NCI-H226 (cell line): ENCODE measurements around the gene PPP1R13L.
"Not testable (repeated sequence)": the region's sequence is repeated elsewhere in the genome, so short reads cannot be mapped to it uniquely, and the experiment has no call there.

ENCODE experiments used
- DNase-seq: peaks from one replicate; pipeline ENCODE4 v3.0.0-alpha.2; 2015

The PPP1R13L gene

DNA sequence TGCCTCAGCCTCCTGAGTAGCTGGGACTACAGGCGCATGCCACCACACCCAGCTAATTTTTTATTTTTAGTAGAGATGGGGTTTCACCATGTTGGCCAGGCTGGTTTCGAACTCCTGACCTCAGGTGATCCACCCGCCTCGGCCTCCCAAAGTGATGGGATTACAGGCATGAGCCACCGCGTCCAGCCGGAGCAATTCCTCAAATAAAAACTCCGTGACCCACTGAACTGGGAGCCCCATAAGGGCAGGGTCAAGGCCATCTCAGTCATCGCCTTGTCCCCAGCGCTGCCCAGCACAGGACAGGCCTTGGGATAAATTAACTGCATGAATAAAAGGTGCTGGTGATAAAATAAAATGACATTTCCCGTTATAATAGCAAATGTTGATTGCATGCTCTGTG, 25.0 kb upstream of the PPP1R13L start:
- DNase-seq = not testable (repeated sequence)

DNA sequence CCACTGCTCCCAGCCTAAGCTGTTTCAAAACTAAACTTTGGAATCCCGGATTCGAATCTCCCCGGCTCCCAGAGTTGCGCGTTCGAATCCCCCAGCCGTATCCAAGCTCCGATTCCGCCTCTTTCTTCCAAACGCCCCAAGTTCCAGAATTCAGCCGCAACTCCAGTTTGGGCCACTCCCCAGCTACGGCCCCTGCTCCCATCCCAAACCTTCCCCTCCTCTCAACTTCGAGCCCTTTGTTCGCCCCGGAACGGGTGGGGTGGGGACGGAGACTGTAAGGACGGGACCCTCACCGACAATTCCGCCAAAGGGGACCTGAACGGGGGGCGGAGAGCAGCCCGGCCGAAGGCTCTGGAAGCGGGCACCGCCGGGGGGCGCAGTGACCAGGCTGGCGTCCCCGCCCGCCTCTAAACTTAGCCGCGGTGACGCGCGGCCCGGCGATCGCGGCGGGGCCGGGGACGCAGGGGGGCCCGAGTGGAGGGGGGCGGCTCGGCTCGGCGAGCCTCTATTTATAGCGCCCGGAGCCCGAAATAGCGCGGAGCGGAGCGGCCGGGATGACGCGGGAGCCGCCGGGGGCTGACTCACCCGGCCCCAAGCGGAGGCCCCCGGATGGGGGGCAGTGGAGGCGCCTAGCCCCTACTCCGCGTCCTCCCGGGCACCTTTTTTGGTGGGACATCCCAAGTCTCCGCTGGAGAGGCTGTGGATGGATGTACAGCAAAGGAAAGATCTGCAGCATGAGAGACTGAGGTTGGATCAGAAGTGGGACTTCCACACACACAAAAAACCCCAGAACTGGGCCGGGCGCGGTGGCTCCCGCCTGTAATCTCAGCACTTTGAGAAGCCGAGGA, 23.7 kb upstream of the PPP1R13L start:
- DNase-seq = no peak

DNA sequence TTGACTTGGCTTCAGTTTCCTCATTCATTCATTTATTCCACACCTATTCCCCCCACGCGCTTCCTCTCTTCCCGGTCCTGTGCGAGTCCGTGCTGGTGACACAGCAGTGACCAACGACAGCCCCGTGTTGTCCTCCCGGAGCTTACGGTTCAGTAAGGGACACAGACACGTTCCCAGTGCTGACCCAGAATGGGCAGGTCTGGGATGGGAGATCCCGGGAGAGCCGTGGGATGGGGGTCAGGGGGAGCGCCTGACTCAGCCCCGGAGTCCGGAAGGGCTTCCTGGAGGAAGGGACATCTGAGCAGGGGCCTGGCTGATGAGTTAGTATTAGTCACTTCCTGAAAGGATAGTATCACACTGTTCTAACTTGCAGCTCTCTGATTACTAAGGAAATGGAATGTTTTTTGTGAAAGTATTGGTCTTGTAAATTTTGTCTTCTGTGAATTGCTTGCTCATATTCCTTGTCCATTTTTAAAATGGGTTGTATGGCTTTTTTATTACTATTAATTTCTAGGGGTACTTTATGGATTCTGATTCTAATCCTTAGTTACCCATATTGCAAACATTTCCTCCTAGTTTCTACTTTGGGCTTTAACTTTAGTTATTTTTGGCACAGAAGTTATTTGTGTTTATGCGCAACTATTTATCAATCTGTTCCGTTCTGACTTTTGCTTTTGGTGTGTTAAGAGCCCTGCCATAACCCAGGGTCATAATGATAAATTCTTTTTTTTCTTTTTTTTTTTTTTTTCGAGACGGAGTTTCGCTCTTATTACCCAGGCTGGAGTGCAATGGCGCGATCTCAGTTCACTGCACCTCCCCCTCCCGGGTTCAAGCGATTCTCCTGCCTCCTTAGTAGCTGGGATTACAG, 19.6 kb upstream of the PPP1R13L start:
- peak; percentile 95 for DNase-seq

DNA sequence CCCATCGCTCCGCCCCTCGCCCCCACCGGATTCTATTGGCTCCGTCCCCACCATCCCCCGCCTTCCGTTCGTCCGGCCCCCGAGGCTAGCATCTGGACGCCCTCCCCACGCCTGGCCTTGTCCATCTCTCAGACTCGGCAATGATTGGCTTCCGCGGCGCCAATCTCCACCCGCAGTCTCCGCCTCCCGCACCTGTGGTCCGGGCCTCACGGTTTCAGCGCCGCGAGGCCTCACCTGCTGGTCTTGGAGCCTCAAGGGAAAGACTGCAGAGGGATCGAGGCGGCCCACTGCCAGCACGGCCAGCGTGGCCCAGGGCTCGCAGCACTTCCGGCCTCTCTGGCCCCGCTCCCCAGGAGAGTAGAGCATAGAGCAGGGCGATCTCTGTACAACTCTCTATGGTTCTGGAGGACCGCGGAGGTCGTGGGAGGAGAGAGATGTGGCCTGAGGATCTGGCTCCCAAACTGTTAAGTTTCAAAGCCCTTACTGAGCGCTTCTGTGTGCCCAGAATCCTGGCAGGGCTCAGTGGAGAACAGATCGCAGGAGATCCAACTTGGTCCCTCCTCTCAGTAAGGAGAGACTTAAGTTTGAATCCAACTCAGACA, 18.8 kb upstream of the PPP1R13L start, which contains the start of gene ERCC1:
ERCC1 (minus strand) TSS at position 329 of the 602 bp plus-strand sequence. CDS start 543 bp downstream, outside the sequence.
- peak; percentile 95 for DNase-seq

DNA sequence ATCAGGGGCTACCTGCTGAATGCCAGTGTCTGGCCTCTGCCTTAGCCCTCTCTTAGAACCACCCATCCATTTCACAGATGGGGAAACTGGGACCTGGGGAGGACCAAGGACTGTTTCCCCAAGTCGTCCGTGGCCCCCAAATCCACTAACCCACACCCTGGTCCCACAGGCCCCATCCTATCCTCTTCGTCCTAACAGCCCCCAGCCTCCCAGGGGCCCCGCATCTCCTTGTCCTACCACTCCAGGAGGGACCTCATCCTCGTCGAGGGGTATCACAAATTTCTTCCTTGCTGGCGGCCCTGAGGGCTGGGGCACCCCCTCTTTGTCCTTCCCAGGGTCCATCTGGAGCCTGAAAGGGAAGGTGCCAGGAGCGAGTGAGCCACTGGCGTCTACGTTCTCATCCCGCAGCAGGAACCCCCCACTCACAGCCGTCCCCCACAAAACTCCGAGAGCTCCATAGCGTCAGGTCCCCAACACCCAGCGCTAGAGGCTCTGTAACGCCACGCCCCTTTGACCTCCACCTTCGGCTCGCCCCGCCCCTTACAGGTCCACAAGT, 18.2 kb upstream of the PPP1R13L start:
- DNase-seq = no peak

DNA sequence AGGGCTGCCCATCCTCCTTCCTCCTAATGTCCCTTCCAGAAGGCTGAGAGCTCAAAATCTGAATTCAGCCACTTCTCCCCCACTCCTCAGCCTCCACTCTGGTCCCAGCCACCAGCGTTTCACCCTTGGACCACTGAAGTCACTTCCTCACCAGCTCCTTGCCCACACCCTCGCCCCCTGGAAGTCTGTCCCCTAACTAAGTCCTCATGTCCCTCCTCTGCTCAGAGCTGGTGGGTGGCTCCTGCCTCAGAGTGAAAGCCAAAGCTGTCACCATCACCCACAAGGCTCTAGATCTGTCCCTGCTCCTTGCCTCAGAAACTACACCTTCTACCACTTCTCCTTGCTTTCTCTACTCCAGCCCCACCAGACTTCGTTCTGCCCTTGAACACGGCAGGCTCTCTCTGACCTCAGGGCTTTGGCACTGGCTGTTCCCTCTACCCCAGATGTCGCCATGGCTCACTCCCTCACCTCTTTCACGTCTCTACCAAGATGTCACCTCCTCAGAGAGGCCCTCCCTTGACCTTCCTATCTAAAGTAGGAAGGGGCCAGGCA, 17.2 kb upstream of the PPP1R13L start:
- DNase-seq = no peak

DNA sequence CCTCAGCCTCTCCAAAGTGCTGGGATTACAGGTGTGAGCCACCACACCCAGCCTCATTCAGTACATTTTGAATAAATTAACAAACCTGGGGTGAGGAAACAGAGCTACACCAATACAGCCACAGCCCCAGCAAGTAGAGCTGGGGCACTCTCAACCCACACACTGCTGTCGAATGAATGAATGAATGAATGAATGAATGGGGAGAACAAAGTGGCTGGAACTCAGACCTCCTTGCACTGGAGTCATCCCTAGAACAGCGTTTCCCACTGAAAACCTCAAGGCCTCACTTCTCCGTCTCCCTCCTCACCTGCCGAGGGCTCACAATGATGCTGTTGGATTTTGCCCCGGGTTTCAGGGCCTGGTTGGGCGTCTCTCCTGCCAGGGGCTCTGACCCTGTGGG, 16.0 kb upstream of the PPP1R13L start:
- DNase-seq = no peak

DNA sequence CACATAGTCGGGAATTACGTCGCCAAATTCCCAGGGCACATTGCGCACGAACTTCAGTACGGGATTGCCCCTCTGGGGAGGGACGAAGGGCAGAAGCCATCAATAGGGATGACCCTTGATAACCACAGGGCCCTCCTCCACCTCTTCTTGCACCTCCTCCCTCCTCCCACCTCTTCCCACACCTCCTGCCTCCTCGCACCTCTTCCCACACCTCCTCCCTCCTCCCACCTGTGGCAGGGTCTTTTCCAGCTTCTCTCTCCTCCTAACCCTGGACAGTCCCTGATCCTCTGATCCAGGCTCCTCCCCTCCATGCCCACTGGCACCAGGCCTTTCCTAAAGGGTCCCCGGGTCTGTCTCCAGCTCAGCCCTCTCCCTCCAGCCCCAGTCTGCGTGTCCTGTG, 15.5 kb upstream of the PPP1R13L start:
- no peak for DNase-seq

DNA sequence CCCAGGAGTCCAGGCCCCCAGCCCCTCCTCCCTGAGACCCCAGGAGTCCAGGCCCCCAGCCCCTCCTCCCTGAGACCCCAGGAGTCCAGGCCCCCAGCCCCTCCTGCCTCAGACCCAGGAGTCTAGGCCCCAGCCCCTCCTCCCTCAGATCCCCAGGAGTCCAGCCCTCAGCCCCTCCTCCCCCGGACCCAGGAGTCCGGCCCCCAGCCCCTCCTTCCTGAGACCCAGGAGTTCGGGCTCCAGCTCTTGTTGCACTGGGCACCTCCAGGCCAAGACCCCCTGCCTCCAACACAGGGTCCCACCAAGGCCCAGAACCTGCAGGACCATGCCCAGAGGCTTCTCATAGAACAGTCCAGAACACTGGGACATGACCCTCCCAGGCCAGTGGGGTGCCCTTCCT, 15.0 kb upstream of the PPP1R13L start:
- DNase-seq = no peak

DNA sequence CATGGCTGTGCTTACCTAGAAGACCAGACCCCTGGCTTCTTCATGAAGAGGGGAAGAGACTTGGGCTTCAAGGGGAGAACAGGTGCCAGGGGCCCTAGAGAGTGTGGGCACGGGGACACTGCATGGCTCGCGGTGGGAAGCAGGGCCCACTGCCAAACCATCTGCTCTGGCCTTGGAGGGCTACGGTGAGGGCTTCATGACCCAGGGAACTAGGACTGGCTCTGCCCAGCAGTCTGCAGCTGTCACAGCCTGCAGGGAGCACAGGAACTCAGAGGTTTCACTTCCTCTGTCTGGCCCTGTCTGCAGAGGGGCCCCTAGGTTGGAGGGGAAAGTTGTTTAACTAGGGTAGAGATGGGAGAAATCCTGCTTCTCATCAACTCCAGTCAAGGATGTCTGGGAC, 14.5 kb upstream of the PPP1R13L start:
- DNase-seq = no peak

DNA sequence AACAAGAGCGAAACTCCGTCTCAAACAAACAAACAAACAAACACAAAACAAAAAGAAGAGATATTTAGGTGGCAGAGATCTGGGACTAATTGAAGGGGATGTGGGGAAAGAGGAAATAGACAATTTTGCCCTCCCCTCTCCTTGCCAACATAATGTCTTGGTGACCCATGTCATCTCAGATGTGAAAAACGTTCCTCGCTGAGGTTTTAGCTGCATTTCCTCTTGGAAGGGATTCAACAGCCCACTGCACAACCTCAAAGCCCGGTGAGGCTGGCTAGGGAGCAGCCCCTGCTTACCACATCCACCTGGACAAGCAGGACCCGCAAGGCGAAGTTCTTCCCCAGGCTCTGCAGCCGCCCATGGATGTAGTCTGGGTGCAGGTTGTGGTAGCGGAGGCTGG, 13.9 kb upstream of the PPP1R13L start:
- DNase-seq = no peak

DNA sequence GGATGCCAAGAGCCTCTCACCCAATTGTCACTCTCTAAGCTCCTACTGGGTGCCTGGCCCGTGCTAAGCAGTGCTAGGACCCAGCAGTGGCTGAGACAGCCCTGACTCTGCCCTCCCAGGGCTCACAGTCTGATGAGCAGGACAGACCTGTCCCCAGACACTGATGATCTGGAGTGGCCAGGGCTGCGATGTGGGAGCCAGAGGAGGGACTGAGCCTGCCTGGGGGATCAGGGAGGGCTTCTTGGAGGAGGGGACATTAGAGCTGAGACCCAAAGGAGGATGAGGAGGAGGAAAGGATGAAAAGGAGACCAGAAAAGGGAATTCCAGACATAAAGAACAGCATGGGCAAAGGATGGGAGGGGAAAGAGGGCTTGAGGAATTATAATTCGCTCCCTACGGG, 12.3 kb upstream of the PPP1R13L start:
- no peak for DNase-seq

DNA sequence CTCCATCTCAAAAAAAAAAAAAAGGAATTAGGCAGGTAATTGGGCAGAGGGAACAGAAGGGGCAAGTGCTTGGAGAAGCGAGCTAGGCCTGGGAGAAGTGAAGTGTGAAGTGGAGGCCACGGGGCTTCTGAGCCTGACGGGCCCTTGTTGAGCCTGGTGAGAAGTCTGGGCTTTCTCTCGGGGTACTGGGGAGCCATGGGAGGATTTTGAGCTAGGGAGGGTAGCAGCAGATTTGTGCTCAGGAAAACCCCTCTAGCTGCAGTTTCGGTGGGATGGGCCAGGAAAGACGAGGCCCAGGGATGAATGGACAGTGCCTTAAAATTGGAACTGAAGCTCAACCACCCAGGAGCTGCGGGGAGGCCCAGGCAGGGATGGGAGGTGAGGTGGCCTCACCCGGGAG, 9.6 kb upstream of the PPP1R13L start:
- DNase-seq = no peak

DNA sequence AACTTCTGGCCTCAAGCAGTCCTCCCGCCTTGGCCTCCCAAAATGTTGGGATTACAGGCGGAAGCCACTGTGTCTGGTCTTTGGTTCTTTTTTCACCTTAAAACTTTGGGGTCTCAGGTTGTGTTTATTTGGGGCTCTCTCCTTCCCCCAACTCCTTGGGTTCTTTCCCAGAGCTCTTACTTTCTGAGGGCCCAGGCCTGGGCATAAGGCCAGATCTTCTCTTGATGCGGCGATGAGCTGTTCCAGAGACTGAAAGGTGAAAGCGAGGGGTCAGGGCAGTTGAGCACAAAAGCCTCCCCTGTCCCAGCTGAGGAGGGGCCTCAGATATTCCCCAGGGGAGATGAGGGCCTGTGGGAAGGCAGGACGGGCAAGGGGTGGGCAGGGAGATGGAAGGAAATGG, 8.6 kb upstream of the PPP1R13L start:
- DNase-seq = no peak

DNA sequence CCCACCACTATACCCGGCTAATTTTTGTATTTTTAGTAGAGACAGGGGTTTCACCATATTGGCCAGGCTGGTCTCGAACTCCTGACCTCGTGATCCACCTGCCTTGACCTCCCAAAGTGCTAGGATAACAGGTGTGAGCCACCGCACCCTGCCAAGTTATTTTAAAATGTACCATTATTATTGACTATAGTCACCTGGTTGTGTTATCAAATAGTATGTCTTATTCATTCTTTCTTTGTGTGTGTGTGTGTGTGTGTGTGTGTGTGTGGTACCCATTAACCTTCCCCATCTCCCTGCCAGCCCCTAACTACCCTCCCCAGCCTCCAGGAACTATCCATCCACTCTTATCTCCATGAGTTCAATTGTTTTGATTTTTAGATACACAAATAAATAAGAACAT, 5.5 kb upstream of the PPP1R13L start:
- not testable (repeated sequence) for DNase-seq

DNA sequence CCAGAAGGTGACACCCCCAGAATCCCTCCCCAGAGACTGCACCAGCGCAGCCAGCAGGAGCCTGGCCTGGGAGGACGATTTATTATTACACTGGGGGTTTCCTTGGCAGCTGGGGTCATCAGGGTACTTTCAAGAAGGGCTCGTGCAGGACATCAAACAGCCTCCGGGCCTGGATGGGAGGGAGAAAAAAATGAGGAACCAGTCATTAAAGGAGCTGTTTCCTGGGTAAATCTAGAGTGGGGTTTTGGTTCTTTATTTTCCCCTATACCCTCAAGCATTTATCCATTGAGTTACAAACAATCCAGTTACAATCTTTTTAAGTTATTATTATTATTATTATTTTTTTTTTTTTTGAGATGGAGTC, 4.7 kb upstream of the PPP1R13L start:
- DNase-seq = no peak

DNA sequence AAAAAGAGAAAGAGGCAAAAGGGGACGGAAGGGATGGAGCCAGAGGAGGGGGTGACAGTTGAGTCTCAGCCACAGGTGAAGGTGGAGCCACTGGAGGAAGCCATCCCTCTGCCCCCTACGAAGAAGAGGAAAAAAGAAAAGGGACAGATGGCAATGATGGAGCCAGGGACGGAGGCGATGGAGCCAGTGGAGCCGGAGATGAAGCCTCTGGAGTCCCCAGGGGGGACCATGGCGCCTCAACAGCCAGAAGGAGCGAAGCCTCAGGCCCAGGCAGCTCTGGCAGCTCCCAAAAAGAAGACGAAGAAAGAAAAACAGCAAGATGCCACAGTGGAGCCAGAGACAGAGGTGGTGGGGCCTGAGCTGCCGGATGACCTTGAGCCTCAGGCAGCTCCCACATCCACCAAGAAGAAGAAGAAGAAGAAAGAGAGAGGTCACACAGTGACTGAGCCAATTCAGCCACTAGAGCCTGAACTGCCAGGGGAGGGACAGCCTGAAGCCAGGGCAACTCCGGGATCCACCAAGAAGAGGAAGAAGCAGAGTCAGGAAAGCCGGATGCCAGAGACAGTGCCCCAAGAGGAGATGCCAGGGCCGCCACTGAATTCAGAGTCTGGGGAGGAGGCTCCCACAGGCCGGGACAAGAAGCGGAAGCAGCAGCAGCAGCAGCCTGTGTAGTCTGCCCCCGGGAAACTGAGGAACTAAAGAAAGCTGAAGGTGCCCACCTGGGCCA, 4.1 kb upstream of the PPP1R13L start:
- DNase-seq = no peak

DNA sequence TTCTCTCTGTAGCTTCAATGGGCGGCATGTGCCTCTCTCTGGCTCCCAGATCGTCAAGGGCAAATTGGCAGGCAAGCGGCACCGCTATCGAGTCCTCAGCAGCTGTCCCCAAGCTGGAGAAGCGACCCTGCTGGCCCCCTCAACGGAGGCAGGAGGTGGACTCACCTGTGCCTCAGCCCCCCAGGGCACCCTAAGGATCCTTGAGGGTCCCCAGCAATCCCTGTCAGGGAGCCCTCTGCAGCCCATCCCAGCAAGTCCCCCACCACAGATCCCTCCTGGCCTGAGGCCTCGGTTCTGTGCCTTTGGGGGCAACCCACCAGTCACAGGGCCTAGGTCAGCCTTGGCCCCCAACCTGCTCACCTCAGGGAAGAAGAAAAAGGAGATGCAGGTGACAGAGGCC, 3.3 kb upstream of the PPP1R13L start:
- no peak for DNase-seq

DNA sequence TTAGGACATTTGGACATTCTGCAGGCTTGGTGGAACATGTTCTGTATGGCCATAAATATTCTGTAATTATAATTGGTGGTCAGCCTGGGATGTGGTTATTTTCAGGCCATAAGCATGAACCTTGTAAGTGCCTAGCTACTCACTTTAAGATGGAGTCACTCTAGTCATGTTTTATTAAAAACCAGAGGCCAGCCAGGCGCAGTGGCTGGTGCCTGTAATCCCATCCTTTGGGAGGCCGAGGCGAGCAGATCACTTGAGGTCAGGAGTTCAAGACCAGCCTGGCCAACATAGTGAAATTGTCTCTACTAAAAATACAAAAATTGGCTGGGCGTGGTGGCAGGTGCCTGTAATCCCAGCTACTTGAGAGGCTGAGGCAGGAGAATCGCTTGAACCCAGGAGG, 2.7 kb upstream of the PPP1R13L start:
- not testable (repeated sequence) for DNase-seq

DNA sequence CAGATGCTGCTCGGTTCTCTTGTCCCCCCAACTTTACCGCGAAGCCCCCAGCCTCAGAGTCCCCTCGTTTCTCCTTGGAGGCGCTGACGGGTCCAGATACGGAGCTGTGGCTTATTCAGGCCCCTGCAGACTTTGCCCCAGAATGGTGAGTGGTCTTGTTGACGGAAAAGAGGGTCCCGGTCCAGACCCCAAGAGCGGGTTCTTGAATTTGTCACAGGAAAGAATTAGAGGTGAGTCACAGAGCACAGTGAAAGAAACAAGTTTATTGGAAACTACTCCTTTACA, 2.2 kb upstream of the PPP1R13L start:
- DNase-seq = no peak

DNA sequence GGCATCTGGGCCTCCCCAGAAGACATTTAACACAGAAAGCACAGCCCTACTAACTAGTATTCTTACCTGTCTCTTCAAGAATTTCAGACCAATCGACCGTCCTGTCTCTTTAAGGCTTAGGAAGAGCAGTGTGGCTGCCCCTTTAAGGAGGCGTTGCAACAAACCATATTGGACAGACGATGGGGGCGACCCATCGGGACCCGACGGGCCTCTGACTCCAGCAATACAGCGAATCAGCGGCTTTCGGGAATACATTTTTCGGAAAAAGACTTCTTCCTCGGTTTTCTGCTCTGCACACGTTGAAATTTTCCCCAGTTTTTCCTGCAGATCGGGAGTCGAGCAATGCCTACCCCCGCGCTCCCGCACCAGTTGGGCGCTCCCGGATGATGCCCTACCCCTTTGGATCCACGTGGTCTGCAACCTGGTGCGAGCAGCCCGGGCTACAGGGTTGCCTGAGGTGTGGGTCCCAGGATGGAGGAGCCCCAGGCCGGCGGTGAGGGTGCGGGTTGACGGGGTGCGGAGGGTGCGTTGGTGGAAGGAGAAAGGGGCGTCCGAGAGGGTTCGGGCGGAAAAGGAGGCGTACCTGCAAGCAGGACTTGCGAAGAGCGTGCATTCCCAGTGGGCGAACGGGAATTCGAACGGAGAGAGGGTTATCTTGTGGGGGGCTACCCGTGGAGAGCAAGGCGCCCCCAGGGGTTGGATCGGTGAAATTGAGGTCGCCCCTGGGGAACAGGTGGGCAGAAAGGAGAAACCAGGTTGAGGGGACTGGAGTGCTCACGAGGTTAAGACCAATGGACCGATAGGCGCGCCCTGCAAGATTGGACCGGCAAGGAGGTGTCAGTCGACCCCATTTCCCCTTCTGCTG, 1.6 kb upstream of the PPP1R13L start, which contains the start of gene POLR1G:
POLR1G (plus strand) TSS at position 419 of the 865 bp plus-strand sequence; CDS start at position 472, 53 bp downstream.
- DNase-seq = peak; percentile 62
